Measurements from ENCODE around the gene STK24. TPM values are rescaled to one million over a fixed set of nuclear protein-coding genes. Genes with fewer than 3 reads are reported as not detected.

STK24 gene
- total and polyA plus RNA-seq, 10 of the 15 experiments (the other 5 are each of a cell fraction or from before 2014, with no cell fraction given), result 7.5 to 115 (median 52.9) TPM

DNA sequence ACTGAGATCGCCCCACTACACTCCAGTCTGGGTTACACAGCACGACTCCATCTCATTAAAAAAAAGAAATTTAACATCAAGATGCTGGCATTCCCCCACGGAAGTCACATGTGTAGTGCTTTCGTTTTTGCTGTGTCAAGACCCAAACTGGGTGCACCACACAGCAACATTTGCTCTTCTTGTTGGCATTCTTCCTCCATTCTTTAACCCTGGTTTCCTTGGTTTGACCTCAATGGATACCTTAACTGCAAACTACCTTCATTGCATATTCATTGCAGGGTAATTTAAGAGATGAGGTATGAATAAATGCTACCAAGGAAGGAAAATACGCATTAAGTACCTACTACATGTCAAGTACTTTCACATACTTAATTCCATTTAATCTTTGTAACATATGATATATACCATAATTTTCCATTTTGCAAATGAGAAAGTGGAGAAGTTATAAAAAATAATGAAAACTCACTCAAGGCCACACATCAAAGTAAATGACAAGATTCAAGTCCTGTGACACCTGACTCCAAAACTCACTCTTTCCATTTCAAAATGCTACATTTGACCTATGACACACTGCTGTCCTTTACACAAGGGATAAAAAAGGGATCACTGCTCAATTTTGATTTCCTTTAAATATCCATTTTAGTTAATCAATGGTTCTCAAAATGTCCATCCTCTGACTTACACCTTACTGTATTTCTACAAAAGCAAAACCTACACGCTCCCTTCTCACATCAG, 59.2 kb downstream of the STK24 start (continued):
- TF ChIP-seq, protein P1, sequence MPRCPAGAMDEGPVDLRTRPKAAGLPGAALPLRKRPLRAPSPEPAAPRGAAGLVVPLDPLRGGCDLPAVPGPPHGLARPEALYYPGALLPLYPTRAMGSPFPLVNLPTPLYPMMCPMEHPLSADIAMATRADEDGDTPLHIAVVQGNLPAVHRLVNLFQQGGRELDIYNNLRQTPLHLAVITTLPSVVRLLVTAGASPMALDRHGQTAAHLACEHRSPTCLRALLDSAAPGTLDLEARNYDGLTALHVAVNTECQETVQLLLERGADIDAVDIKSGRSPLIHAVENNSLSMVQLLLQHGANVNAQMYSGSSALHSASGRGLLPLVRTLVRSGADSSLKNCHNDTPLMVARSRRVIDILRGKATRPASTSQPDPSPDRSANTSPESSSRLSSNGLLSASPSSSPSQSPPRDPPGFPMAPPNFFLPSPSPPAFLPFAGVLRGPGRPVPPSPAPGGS (IDR thresholded peaks at IDR 0.05; ENCODE audit: borderline replicate concordance, insufficient read depth, low read depth, low read length, poor library complexity, severe bottlenecking), result no peak
- TF ChIP-seq RELA (IDR thresholded peaks at IDR 0.05; ENCODE audit: borderline replicate concordance, partially characterized antibody) (peak; percentile 79), TAF1 (IDR thresholded peaks at IDR 0.05; ENCODE audit: borderline replicate concordance, low read depth, low read length) (no peak), ETV6 (conservative IDR thresholded peaks at IDR 0.05 in 1 of 2, IDR thresholded peaks at IDR 0.05 in 1 of 2; ENCODE audit: borderline replicate concordance in 1 of 2, low read depth in 1 of 2) (no peak), NR2C1 (IDR thresholded peaks at IDR 0.05) (no peak), FOS (IDR thresholded peaks at IDR 0.05; ENCODE audit: borderline replicate concordance, extremely low read depth, insufficient read length) (no peak), IKZF1 (conservative IDR thresholded peaks at IDR 0.05) (no peak), CBX3 (IDR thresholded peaks at IDR 0.05; ENCODE audit: borderline replicate concordance, low read depth) (no peak), BMI1 (IDR thresholded peaks at IDR 0.05; ENCODE audit: borderline replicate concordance) (no peak), HDAC6 (IDR thresholded peaks at IDR 0.05; ENCODE audit: unreplicated experiment) (no peak), HDAC2 (IDR thresholded peaks at IDR 0.05) (no peak)
- TF ChIP-seq, protein P2, sequence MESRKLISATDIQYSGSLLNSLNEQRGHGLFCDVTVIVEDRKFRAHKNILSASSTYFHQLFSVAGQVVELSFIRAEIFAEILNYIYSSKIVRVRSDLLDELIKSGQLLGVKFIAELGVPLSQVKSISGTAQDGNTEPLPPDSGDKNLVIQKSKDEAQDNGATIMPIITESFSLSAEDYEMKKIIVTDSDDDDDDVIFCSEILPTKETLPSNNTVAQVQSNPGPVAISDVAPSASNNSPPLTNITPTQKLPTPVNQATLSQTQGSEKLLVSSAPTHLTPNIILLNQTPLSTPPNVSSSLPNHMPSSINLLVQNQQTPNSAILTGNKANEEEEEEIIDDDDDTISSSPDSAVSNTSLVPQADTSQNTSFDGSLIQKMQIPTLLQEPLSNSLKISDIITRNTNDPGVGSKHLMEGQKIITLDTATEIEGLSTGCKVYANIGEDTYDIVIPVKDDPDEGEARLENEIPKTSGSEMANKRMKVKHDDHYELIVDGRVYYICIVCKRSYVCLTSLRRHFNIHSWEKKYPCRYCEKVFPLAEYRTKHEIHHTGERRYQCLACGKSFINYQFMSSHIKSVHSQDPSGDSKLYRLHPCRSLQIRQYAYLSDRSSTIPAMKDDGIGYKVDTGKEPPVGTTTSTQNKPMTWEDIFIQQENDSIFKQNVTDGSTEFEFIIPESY (IDR thresholded peaks at IDR 0.05), result no peak
- TF ChIP-seq, protein P3, sequence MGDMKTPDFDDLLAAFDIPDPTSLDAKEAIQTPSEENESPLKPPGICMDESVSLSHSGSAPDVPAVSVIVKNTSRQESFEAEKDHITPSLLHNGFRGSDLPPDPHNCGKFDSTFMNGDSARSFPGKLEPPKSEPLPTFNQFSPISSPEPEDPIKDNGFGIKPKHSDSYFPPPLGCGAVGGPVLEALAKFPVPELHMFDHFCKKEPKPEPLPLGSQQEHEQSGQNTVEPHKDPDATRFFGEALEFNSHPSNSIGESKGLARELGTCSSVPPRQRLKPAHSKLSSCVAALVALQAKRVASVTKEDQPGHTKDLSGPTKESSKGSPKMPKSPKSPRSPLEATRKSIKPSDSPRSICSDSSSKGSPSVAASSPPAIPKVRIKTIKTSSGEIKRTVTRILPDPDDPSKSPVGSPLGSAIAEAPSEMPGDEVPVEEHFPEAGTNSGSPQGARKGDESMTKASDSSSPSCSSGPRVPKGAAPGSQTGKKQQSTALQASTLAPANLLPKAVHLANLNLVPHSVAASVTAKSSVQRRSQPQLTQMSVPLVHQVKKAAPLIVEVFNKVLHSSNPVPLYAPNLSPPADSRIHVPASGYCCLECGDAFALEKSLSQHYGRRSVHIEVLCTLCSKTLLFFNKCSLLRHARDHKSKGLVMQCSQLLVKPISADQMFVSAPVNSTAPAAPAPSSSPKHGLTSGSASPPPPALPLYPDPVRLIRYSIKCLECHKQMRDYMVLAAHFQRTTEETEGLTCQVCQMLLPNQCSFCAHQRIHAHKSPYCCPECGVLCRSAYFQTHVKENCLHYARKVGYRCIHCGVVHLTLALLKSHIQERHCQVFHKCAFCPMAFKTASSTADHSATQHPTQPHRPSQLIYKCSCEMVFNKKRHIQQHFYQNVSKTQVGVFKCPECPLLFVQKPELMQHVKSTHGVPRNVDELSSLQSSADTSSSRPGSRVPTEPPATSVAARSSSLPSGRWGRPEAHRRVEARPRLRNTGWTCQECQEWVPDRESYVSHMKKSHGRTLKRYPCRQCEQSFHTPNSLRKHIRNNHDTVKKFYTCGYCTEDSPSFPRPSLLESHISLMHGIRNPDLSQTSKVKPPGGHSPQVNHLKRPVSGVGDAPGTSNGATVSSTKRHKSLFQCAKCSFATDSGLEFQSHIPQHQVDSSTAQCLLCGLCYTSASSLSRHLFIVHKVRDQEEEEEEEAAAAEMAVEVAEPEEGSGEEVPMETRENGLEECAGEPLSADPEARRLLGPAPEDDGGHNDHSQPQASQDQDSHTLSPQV (IDR thresholded peaks at IDR 0.05), result no peak
- TF ChIP-seq, protein P4, sequence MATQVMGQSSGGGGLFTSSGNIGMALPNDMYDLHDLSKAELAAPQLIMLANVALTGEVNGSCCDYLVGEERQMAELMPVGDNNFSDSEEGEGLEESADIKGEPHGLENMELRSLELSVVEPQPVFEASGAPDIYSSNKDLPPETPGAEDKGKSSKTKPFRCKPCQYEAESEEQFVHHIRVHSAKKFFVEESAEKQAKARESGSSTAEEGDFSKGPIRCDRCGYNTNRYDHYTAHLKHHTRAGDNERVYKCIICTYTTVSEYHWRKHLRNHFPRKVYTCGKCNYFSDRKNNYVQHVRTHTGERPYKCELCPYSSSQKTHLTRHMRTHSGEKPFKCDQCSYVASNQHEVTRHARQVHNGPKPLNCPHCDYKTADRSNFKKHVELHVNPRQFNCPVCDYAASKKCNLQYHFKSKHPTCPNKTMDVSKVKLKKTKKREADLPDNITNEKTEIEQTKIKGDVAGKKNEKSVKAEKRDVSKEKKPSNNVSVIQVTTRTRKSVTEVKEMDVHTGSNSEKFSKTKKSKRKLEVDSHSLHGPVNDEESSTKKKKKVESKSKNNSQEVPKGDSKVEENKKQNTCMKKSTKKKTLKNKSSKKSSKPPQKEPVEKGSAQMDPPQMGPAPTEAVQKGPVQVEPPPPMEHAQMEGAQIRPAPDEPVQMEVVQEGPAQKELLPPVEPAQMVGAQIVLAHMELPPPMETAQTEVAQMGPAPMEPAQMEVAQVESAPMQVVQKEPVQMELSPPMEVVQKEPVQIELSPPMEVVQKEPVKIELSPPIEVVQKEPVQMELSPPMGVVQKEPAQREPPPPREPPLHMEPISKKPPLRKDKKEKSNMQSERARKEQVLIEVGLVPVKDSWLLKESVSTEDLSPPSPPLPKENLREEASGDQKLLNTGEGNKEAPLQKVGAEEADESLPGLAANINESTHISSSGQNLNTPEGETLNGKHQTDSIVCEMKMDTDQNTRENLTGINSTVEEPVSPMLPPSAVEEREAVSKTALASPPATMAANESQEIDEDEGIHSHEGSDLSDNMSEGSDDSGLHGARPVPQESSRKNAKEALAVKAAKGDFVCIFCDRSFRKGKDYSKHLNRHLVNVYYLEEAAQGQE (IDR thresholded peaks at IDR 0.05; ENCODE audit: low read depth, low read length), result 0 out of 2 replicates have a peak, but pooled peaks have one; percentile 16
- TF ChIP-seq, protein P5, sequence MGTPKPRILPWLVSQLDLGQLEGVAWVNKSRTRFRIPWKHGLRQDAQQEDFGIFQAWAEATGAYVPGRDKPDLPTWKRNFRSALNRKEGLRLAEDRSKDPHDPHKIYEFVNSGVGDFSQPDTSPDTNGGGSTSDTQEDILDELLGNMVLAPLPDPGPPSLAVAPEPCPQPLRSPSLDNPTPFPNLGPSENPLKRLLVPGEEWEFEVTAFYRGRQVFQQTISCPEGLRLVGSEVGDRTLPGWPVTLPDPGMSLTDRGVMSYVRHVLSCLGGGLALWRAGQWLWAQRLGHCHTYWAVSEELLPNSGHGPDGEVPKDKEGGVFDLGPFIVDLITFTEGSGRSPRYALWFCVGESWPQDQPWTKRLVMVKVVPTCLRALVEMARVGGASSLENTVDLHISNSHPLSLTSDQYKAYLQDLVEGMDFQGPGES (IDR thresholded peaks at IDR 0.05), result no peak
